Measurements from ENCODE around the gene TBCD.

DNA sequence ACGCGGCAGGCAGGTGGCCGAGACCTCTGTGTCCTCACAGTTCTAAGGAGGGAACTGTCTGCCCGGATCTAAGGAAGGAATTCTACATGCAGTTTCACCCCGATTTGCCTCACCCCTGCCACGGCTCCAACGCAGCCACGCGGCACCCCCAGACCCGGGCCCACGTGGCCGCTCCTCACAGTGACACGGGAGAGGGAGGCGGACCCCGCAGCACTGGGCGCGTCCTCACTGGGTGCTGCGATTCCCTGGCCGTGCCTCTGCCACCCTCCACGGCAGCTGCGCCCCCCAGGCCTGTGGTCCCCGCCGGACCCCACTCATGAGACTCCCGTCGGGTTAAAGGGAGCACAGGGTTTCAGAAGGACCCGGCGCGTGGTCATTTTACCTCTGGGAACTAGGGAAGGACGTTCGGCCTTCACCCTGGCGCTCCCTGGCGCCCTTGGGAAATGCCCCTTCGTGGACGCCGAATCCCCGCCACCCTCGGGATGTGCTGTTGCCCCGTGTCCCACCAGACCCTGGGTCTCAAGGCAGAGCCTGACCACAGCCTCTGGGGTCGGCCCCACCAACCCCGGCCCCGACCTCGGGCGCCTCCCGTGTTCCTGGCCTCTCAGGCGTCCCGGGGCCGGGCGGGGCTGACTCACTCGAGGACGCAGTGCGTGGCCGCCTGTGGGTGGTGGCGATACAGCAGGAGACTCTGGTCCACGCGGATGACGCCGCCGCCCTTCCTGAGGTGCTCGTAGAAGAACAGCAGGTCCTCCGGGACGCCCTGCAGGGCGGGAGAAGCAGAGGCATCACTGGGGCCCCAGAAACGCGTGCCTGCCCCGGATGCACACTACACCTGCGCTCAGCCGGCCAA is 208.8 kb downstream of the TBCD start:
- TF ChIP-seq, protein P1, sequence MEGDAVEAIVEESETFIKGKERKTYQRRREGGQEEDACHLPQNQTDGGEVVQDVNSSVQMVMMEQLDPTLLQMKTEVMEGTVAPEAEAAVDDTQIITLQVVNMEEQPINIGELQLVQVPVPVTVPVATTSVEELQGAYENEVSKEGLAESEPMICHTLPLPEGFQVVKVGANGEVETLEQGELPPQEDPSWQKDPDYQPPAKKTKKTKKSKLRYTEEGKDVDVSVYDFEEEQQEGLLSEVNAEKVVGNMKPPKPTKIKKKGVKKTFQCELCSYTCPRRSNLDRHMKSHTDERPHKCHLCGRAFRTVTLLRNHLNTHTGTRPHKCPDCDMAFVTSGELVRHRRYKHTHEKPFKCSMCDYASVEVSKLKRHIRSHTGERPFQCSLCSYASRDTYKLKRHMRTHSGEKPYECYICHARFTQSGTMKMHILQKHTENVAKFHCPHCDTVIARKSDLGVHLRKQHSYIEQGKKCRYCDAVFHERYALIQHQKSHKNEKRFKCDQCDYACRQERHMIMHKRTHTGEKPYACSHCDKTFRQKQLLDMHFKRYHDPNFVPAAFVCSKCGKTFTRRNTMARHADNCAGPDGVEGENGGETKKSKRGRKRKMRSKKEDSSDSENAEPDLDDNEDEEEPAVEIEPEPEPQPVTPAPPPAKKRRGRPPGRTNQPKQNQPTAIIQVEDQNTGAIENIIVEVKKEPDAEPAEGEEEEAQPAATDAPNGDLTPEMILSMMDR (IDR thresholded peaks at IDR 0.05) = no peak
- TF ChIP-seq POLR2A (IDR thresholded peaks at IDR 0.05) = no peak
